ENCODE data around the gene ARHGAP31.

The ARHGAP31 gene

GRCh38 chr3:119403201-119403600 lies 109.0 kb downstream of the ARHGAP31 start:
- Histone ChIP-seq H3K4me1 (ENCODE audit: insufficient read depth, low read length) (peaks cover 9% of the 10 kb centered on the region; the same call in 1 of the 2 replicates), H3K4me3 (ENCODE audit: low read length) (no peak overlapping the region), H3K27me3 (ENCODE audit: insufficient read depth, low read length) (no peaks in the 10 kb centered on the region), H3K27ac (ENCODE audit: low read length) (no peak overlapping the region), H3K36me3 (ENCODE audit: insufficient read depth, low read depth, low read length) (no peaks in the 10 kb centered on the region), H3K9ac (ENCODE audit: low read depth, low read length) (no peak overlapping the region), H3K9me3 (ENCODE audit: insufficient read depth, low read depth, low read length) (no peaks in the 10 kb centered on the region; the same call in 1 of the 2 replicates)

GRCh38 chr3:119405315-119405714 lies 111.1 kb downstream of the ARHGAP31 start:
- Histone ChIP-seq H3K4me1 (ENCODE audit: insufficient read depth, low read length) (peaks cover 9% of the 10 kb centered on the region; the same call in 1 of the 2 replicates), H3K4me3 (ENCODE audit: low read length) (no peak overlapping the region), H3K27me3 (ENCODE audit: insufficient read depth, low read length) (no peaks in the 10 kb centered on the region), H3K9ac (ENCODE audit: low read depth, low read length) (no peak overlapping the region), H3K27ac (ENCODE audit: low read length) (no peak overlapping the region), H3K36me3 (ENCODE audit: insufficient read depth, low read depth, low read length) (no peaks in the 10 kb centered on the region), H3K9me3 (ENCODE audit: insufficient read depth, low read depth, low read length) (no peaks in the 10 kb centered on the region; the same call in 1 of the 2 replicates)

GRCh38 chr3:119408243-119408950 lies 114.2 kb downstream of the ARHGAP31 start:
- H3K9ac ChIP-seq (ENCODE audit: low read depth, low read length): no peak overlapping the region
- no peak overlapping the region for H3K27ac ChIP-seq (ENCODE audit: low read length)
- no peak overlapping the region for H3K4me3 ChIP-seq (ENCODE audit: low read length)

GRCh38 chr3:119409844-119410243 lies 115.7 kb downstream of the ARHGAP31 start:
- H3K9me3 ChIP-seq (ENCODE audit: insufficient read depth, low read depth, low read length): no peaks in the 10 kb centered on the region; the same call in 1 of the 2 replicates
- no peak overlapping the region for H3K9ac ChIP-seq (ENCODE audit: low read depth, low read length)
- no peaks in the 10 kb centered on the region for H3K27me3 ChIP-seq (ENCODE audit: insufficient read depth, low read length)
- H3K36me3 ChIP-seq (ENCODE audit: insufficient read depth, low read depth, low read length): peaks cover 4% of the 10 kb centered on the region; the same call in 1 of the 2 replicates
- no peak overlapping the region for H3K4me3 ChIP-seq (ENCODE audit: low read length)
- no peak overlapping the region for H3K27ac ChIP-seq (ENCODE audit: low read length)
- H3K4me1 ChIP-seq (ENCODE audit: insufficient read depth, low read length): no peaks in the 10 kb centered on the region

More at GRCh38 chr3:119408243-119408950, 114.2 kb downstream of the ARHGAP31 start:
- Histone ChIP-seq H3K9me3 (ENCODE audit: insufficient read depth, low read depth, low read length) (no peaks in the 10 kb centered on the region; the same call in 1 of the 2 replicates), H3K36me3 (ENCODE audit: insufficient read depth, low read depth, low read length) (no peaks in the 10 kb centered on the region), H3K27me3 (ENCODE audit: insufficient read depth, low read length) (no peaks in the 10 kb centered on the region), H3K4me1 (ENCODE audit: insufficient read depth, low read length) (no peaks in the 10 kb centered on the region)

- Histone ChIP-seq H3K9ac (ENCODE audit: low read depth, low read length) (no peak overlapping the region), H3K36me3 (ENCODE audit: insufficient read depth, low read depth, low read length) (peaks cover 4% of the 10 kb centered on the region; the same call in 1 of the 2 replicates), H3K27me3 (ENCODE audit: insufficient read depth, low read length) (no peaks in the 10 kb centered on the region), H3K4me1 (ENCODE audit: insufficient read depth, low read length) (no peaks in the 10 kb centered on the region), H3K4me3 (ENCODE audit: low read length) (no peak overlapping the region), H3K9me3 (ENCODE audit: insufficient read depth, low read depth, low read length) (no peaks in the 10 kb centered on the region), H3K27ac (ENCODE audit: low read length) (no peak overlapping the region)
These were observed 119.6 kb downstream of the ARHGAP31 start for GRCh38 chr3:119413603-119414280.

- H3K9me3 ChIP-seq (ENCODE audit: insufficient read depth, low read depth, low read length): no peaks in the 10 kb centered on the region
These were observed 122.7 kb downstream of the ARHGAP31 start for GRCh38 chr3:119416873-119417272.

GRCh38 chr3:119417771-119418512 lies 123.8 kb downstream of the ARHGAP31 start:
- Histone ChIP-seq H3K27me3 (ENCODE audit: insufficient read depth, low read length) (no peaks in the 10 kb centered on the region), H3K4me3 (ENCODE audit: low read length) (no peak overlapping the region), H3K9ac (ENCODE audit: low read depth, low read length) (no peak overlapping the region), H3K27ac (ENCODE audit: low read length) (no peak overlapping the region), H3K4me1 (ENCODE audit: insufficient read depth, low read length) (no peaks in the 10 kb centered on the region), H3K9me3 (ENCODE audit: insufficient read depth, low read depth, low read length) (no peaks in the 10 kb centered on the region), H3K36me3 (ENCODE audit: insufficient read depth, low read depth, low read length) (peaks cover 4% of the 10 kb centered on the region; the same call in 1 of the 2 replicates)

More at GRCh38 chr3:119416873-119417272, 122.7 kb downstream of the ARHGAP31 start:
- H3K4me3 ChIP-seq (ENCODE audit: low read length): no peak overlapping the region
- H3K9ac ChIP-seq (ENCODE audit: low read depth, low read length): no peak overlapping the region
- H3K4me1 ChIP-seq (ENCODE audit: insufficient read depth, low read length): no peaks in the 10 kb centered on the region
- peaks cover 4% of the 10 kb centered on the region; the same call in 1 of the 2 replicates for H3K36me3 ChIP-seq (ENCODE audit: insufficient read depth, low read depth, low read length)
- no peak overlapping the region for H3K27ac ChIP-seq (ENCODE audit: low read length)
- no peaks in the 10 kb centered on the region for H3K27me3 ChIP-seq (ENCODE audit: insufficient read depth, low read length)

- Histone ChIP-seq H3K9ac (ENCODE audit: low read depth, low read length) (no peak overlapping the region), H3K36me3 (ENCODE audit: insufficient read depth, low read depth, low read length) (peaks cover 4% of the 10 kb centered on the region; the same call in 1 of the 2 replicates), H3K4me1 (ENCODE audit: insufficient read depth, low read length) (no peaks in the 10 kb centered on the region), H3K27me3 (ENCODE audit: insufficient read depth, low read length) (no peaks in the 10 kb centered on the region), H3K9me3 (ENCODE audit: insufficient read depth, low read depth, low read length) (no peaks in the 10 kb centered on the region), H3K4me3 (ENCODE audit: low read length) (no peak overlapping the region), H3K27ac (ENCODE audit: low read length) (no peak overlapping the region)
These were observed 124.5 kb downstream of the ARHGAP31 start for GRCh38 chr3:119418641-119419040.

GRCh38 chr3:119420196-119420595 lies 126.0 kb downstream of the ARHGAP31 start:
- H3K27me3 ChIP-seq (ENCODE audit: insufficient read depth, low read length): no peaks in the 10 kb centered on the region

GRCh38 chr3:119427669-119428068 lies 133.5 kb downstream of the ARHGAP31 start:
- H3K9ac ChIP-seq (ENCODE audit: low read depth, low read length): no peak overlapping the region
- H3K36me3 ChIP-seq (ENCODE audit: insufficient read depth, low read depth, low read length): peaks cover 53% of the 10 kb centered on the region
- no peaks in the 10 kb centered on the region for H3K4me1 ChIP-seq (ENCODE audit: insufficient read depth, low read length)
- no peaks in the 10 kb centered on the region for H3K27me3 ChIP-seq (ENCODE audit: insufficient read depth, low read length)
- H3K27ac ChIP-seq (ENCODE audit: low read length): no peak overlapping the region
- peaks cover 73% of the 10 kb centered on the region for H3K9me3 ChIP-seq (ENCODE audit: insufficient read depth, low read depth, low read length)
- H3K4me3 ChIP-seq (ENCODE audit: low read length): no peak overlapping the region

More at GRCh38 chr3:119420196-119420595, 126.0 kb downstream of the ARHGAP31 start:
- Histone ChIP-seq H3K36me3 (ENCODE audit: insufficient read depth, low read depth, low read length) (no peaks in the 10 kb centered on the region), H3K27ac (ENCODE audit: low read length) (no peak overlapping the region), H3K4me3 (ENCODE audit: low read length) (no peak overlapping the region), H3K9me3 (ENCODE audit: insufficient read depth, low read depth, low read length) (peaks cover 11% of the 10 kb centered on the region; the same call in 1 of the 2 replicates), H3K9ac (ENCODE audit: low read depth, low read length) (no peak overlapping the region), H3K4me1 (ENCODE audit: insufficient read depth, low read length) (no peaks in the 10 kb centered on the region)

GRCh38 chr3:119428538-119428937 lies 134.4 kb downstream of the ARHGAP31 start:
- peaks cover 62% of the 10 kb centered on the region for H3K36me3 ChIP-seq (ENCODE audit: insufficient read depth, low read depth, low read length)
- no peak overlapping the region for H3K27ac ChIP-seq (ENCODE audit: low read length)
- H3K27me3 ChIP-seq (ENCODE audit: insufficient read depth, low read length): no peaks in the 10 kb centered on the region
- no peak overlapping the region for H3K4me3 ChIP-seq (ENCODE audit: low read length)
- H3K4me1 ChIP-seq (ENCODE audit: insufficient read depth, low read length): no peaks in the 10 kb centered on the region
- H3K9ac ChIP-seq (ENCODE audit: low read depth, low read length): no peak overlapping the region
- H3K9me3 ChIP-seq (ENCODE audit: insufficient read depth, low read depth, low read length): peaks cover 73% of the 10 kb centered on the region
